H1 (cell line): ENCODE results near the gene WDR37. TPM values are rescaled to one million over a fixed set of nuclear protein-coding genes. Genes with fewer than 3 reads are reported as not detected.

Source experiments
- CTCF ChIA-PET: fragments of 300-600 bp; sonication (Branson Sonifier 250); formaldehyde crosslinking; loops from one replicate; lab custom pipeline; 2021; ENCODE audit not compliant: partially characterized antibody; lab: Charles Lee
- POLR2A ChIA-PET: fragments of 300-600 bp; sonication (Branson Sonifier 250); formaldehyde crosslinking; loops from one replicate; lab custom pipeline; 2021; ENCODE audit warnings: inconsistent platforms; ENCODE audit not compliant: partially characterized antibody; lab: Charles Lee
- DNase-seq, 2 experiments: peaks; one replicate each; pipeline versions ENCODE4 v3.0.0 to v3.0.0-alpha.2; 2010 to 2022; ENCODE audit warnings: low spot score in 2 of 2, low read depth in 1 of 2, mixed read lengths in 1 of 2
- FAIRE-seq: peaks from 2 replicates; lab custom pipeline; 2011; peaks lifted over from hg19 to GRCh38; lab: Jason Lieb, UNC
- H2AFZ ChIP-seq: 2 replicates; pipeline ENCODE4 v1.8.1; 2012; ENCODE audit warnings: low read length, inconsistent platforms
- H2AK5ac ChIP-seq: 2 replicates; pipeline ENCODE4 v1.6.1; 2013; ENCODE audit warnings: low read depth, low read length
- H2BK120ac ChIP-seq: replicated peaks from 2 replicates; pipeline ENCODE3; 2013; ENCODE audit warnings: low read depth, low read length, inconsistent platforms
- H2BK12ac ChIP-seq: 2 replicates; pipeline ENCODE4 v1.6.1; 2013; ENCODE audit warnings: low read depth, low read length
- H2BK15ac ChIP-seq: 2 replicates; pipeline ENCODE4 v1.6.1; 2013; ENCODE audit warnings: low read length
- H2BK20ac ChIP-seq: 2 replicates; pipeline ENCODE4 v1.6.1; 2013; ENCODE audit warnings: low read length
- H2BK5ac ChIP-seq: 2 replicates; pipeline ENCODE4 v1.6.1; 2013; ENCODE audit warnings: low read depth, low read length
- H3K14ac ChIP-seq: 2 replicates; pipeline ENCODE4 v1.6.1; 2013; ENCODE audit warnings: inconsistent platforms; ENCODE audit not compliant: insufficient read length
- H3K18ac ChIP-seq: 2 replicates; pipeline ENCODE4 v1.6.1; 2013; ENCODE audit warnings: low read length; ENCODE audit errors: extremely low read depth
- H3K23ac ChIP-seq: 2 replicates; pipeline ENCODE4 v1.6.1; 2013; ENCODE audit warnings: inconsistent platforms; ENCODE audit not compliant: insufficient read length
- H3K23me2 ChIP-seq: 2 replicates; pipeline ENCODE4 v1.6.1; 2013; ENCODE audit warnings: low read depth, low read length
- H3K27ac ChIP-seq: 2 replicates; pipeline ENCODE4 v1.6.1; 2011; ENCODE audit warnings: low read depth, low read length, inconsistent platforms
- H3K27me3 ChIP-seq, 4 experiments: replicated peaks in 1 of 4; 1 replicate in 1 of 4; 2 replicates in 3 of 4; pipeline versions ENCODE4 v1.6.1 to v1.8.1; 2011 to 2013; ENCODE audit warnings: low read length in 3 of 4, mild to moderate bottlenecking in 3 of 4, inconsistent platforms in 2 of 4, mixed read lengths in 2 of 4, moderate library complexity in 1 of 4; ENCODE audit not compliant: control insufficient read depth in 3 of 4, insufficient read depth in 3 of 4; ENCODE audit errors: extremely low read depth in 1 of 4
- H3K36me3 ChIP-seq, 4 experiments: 2 replicates each; pipeline versions ENCODE4 v1.6.1 to v1.8.1; 2011 to 2013; ENCODE audit warnings: mild to moderate bottlenecking in 4 of 4, low read length in 3 of 4, moderate library complexity in 2 of 4, control low read depth in 1 of 4, inconsistent platforms in 1 of 4; ENCODE audit not compliant: insufficient read depth in 4 of 4, control insufficient read depth in 2 of 4
- H3K4ac ChIP-seq: replicated peaks from 2 replicates; pipeline ENCODE3; 2013; ENCODE audit warnings: low read length, low read depth, mixed read lengths, inconsistent platforms; ENCODE audit not compliant: insufficient read length
- H3K4me1 ChIP-seq, 4 experiments: replicated peaks in 1 of 4; 1 replicate in 1 of 4; 2 replicates in 3 of 4; pipeline versions ENCODE4 v1.6.1 to v1.8.1; 2011 to 2013; ENCODE audit warnings: low read length in 3 of 4, inconsistent platforms in 2 of 4, mixed read lengths in 1 of 4; ENCODE audit not compliant: insufficient read depth in 4 of 4, control insufficient read depth in 3 of 4
- H3K4me2 ChIP-seq, 2 experiments: 2 replicates each; pipeline versions ENCODE4 v1.6.1 to v1.8.1; 2011 to 2013; ENCODE audit warnings: low read depth in 2 of 2, low read length in 2 of 2, control low read depth in 1 of 2, inconsistent platforms in 1 of 2, mild to moderate bottlenecking in 1 of 2; ENCODE audit not compliant: insufficient read depth in 1 of 2
- H3K4me3 ChIP-seq, 4 experiments: fragments of 200-600, 300-600 bp in 1 of 4; sonication (generic), shearing (Covaris generic), sonication (Bioruptor Twin) in 1 of 4; 2 replicates each; pipeline versions ENCODE4 v1.5.1 to v1.8.1; 2011 to 2016; ENCODE audit warnings: low read length in 4 of 4, low read depth in 3 of 4, control low read depth in 2 of 4, inconsistent platforms in 2 of 4, mild to moderate bottlenecking in 2 of 4, mixed read lengths in 1 of 4, moderate library complexity in 1 of 4; ENCODE audit not compliant: insufficient read depth in 2 of 4; ENCODE audit errors: extremely low read depth in 1 of 4
- H3K56ac ChIP-seq: replicated peaks from 2 replicates; pipeline ENCODE3; 2013; ENCODE audit warnings: low read depth, mild to moderate bottlenecking, mixed read lengths, low read length, inconsistent platforms; ENCODE audit not compliant: insufficient read length
- H3K79me1 ChIP-seq: 2 replicates; pipeline ENCODE4 v1.6.1; 2013; ENCODE audit warnings: low read depth, low read length, control low read depth
- H3K79me2 ChIP-seq, 2 experiments: 2 replicates each; pipeline versions ENCODE4 v1.6.1 to v1.8.1; 2012 to 2013; ENCODE audit warnings: low read length in 2 of 2, mild to moderate bottlenecking in 2 of 2, inconsistent platforms in 1 of 2; ENCODE audit not compliant: insufficient read depth in 2 of 2, control insufficient read depth in 1 of 2
- H3K9ac ChIP-seq, 4 experiments: replicated peaks in 1 of 4; 1 replicate in 1 of 4; 2 replicates in 3 of 4; pipeline versions ENCODE4 v1.6.1 to v1.8.1; 2011 to 2013; ENCODE audit warnings: low read depth in 3 of 4, low read length in 3 of 4, control low read depth in 2 of 4, mild to moderate bottlenecking in 2 of 4, moderate library complexity in 2 of 4, inconsistent platforms in 1 of 4; ENCODE audit errors: extremely low read depth in 1 of 4
- H3K9me3 ChIP-seq, 2 experiments: 2 replicates each; pipeline versions ENCODE4 v1.6.1 to v1.8.1; 2012 to 2013; ENCODE audit warnings: mild to moderate bottlenecking in 2 of 2, moderate library complexity in 2 of 2, control low read depth in 1 of 2, inconsistent platforms in 1 of 2, low read depth in 1 of 2, low read length in 1 of 2, mixed read lengths in 1 of 2; ENCODE audit not compliant: insufficient read depth in 2 of 2
- H4K20me1 ChIP-seq, 2 experiments: replicated peaks in 1 of 2; 2 replicates each; pipeline versions ENCODE3 to v1.8.1; 2011 to 2013; ENCODE audit warnings: inconsistent platforms in 2 of 2, low read length in 2 of 2, mild to moderate bottlenecking in 1 of 2; ENCODE audit not compliant: insufficient read depth in 2 of 2, control insufficient read depth in 1 of 2
- H4K5ac ChIP-seq: 2 replicates; pipeline ENCODE4 v1.6.1; 2013; ENCODE audit warnings: low read length, low read depth, mixed read lengths, inconsistent platforms; ENCODE audit not compliant: insufficient read length
- H4K8ac ChIP-seq: 2 replicates; pipeline ENCODE4 v1.8.0; 2013; ENCODE audit warnings: mild to moderate bottlenecking, moderate library complexity, low read length, inconsistent platforms; ENCODE audit not compliant: insufficient read depth; ENCODE audit errors: extremely low read depth
- H4K91ac ChIP-seq: replicated peaks from 2 replicates; pipeline ENCODE3; 2013; ENCODE audit warnings: low read length, mixed read lengths, inconsistent platforms; ENCODE audit not compliant: insufficient read length
- BRCA1 ChIP-seq: IDR thresholded peaks from 2 replicates; pipeline ENCODE4 v1.6.1; 2012; ENCODE audit warnings: low read depth, low read length, improper control_type of control experiment
- CBX8 ChIP-seq: fragments of 300-800, 300-1000 bp; sonication (generic); IDR thresholded peaks from 2 replicates; pipeline ENCODE4 v1.7.1; 2016; ENCODE audit warnings: low read depth, low read length, borderline replicate concordance
- CREB1 ChIP-seq: IDR thresholded peaks from 2 replicates; pipeline ENCODE4 v1.6.1; 2012; ENCODE audit warnings: inconsistent platforms
- EP300 ChIP-seq, 2 experiments: IDR thresholded peaks; 1 replicate in 1 of 2; 2 replicates in 1 of 2; pipeline ENCODE4 v1.6.1; 2011 to 2012; ENCODE audit warnings: low read depth in 2 of 2, low read length in 2 of 2, mild to moderate bottlenecking in 2 of 2, borderline replicate concordance in 1 of 2, inconsistent platforms in 1 of 2, moderate library complexity in 1 of 2
- JUN ChIP-seq: IDR thresholded peaks from 2 replicates; pipeline ENCODE4 v1.6.1; 2011; ENCODE audit warnings: low read depth, mild to moderate bottlenecking, improper control_type of control experiment, low read length
- MAFK ChIP-seq: IDR thresholded peaks from 2 replicates; pipeline ENCODE4 v1.6.1; 2012; ENCODE audit warnings: low read depth, mild to moderate bottlenecking, improper control_type of control experiment, low read length
- POLR2A ChIP-seq, 2 experiments: IDR thresholded peaks; 1 replicate in 1 of 2; 2 replicates in 1 of 2; pipeline ENCODE4 v1.6.1; 2011; ENCODE audit warnings: low read depth in 2 of 2, low read length in 2 of 2, mild to moderate bottlenecking in 2 of 2; ENCODE audit errors: control extremely low read depth in 1 of 2
- SP2 ChIP-seq: IDR thresholded peaks from 2 replicates; pipeline ENCODE4 v1.6.1; 2012; ENCODE audit warnings: mild to moderate bottlenecking, low read length, inconsistent platforms
- SRF ChIP-seq: IDR thresholded peaks from 2 replicates; pipeline ENCODE4 v1.6.1; 2011; ENCODE audit warnings: mild to moderate bottlenecking, low read depth, low read length, moderate library complexity
- TAF7 ChIP-seq: optimal IDR thresholded peaks from 2 replicates; pipeline ENCODE3; 2011; ENCODE audit warnings: low read depth, mild to moderate bottlenecking, inconsistent platforms, low read length, moderate library complexity, borderline replicate concordance
- TBP ChIP-seq: IDR thresholded peaks from 2 replicates; pipeline ENCODE4 v1.6.1; 2011; ENCODE audit warnings: low read depth, low read length, improper control_type of control experiment
- YY1 ChIP-seq: IDR thresholded peaks from 2 replicates; pipeline ENCODE4 v1.6.1; 2011; ENCODE audit warnings: low read depth, mild to moderate bottlenecking, low read length
- ZNF274 ChIP-seq: IDR thresholded peaks from 2 replicates; pipeline ENCODE4 v1.7.0; 2012; ENCODE audit warnings: low read length, borderline replicate concordance; ENCODE audit errors: extremely low read depth
- WGBS, 2 experiments: shearing (Covaris generic) in 1 of 2; methylation state at CpG; one replicate each; pipeline versions ENCODE4 v1.1.6 to v1.1.7; 2013 to 2015; ENCODE audit warnings: low lambda C conversion rate in 2 of 2, mixed read lengths in 2 of 2, inconsistent platforms in 1 of 2, low coverage in 1 of 2, missing lambda C conversion rate in 1 of 2; ENCODE audit not compliant: insufficient replicate concordance in 2 of 2, insufficient coverage in 1 of 2, insufficient read length in 1 of 2; ENCODE audit errors: extremely low coverage in 1 of 2, missing lambda C conversion rate in 1 of 2; 5-methylcytosine and 5-hydroxymethylcytosine counted together
- polyA plus RNA-seq, 7 experiments: library from polyadenylated mRNA; depleted of rRNA in 3 of 7; stranded (reverse) in 5 of 7; unstranded in 2 of 7; fragments of >200 nt in 5 of 7; fragments of 200-250 nt in 2 of 7; gene quantifications; 1 replicate in 5 of 7; 2 replicates in 1 of 7; 4 replicates in 1 of 7; pipeline versions ENCODE4 v1.2.1 to v1.2.3, GENCODE V29; 2011 to 2013; ENCODE audit warnings: missing spikeins in 2 of 7, mixed read lengths in 2 of 7
- total RNA-seq: library from RNA; stranded (reverse); fragmentation: NEBNext Ultra II Directional; extraction: Animal tissue kit (Norgen Biotek cat#: 25700); gene quantifications from 2 replicates; pipeline ENCODE4 v1.2.1, GENCODE V29; 2021

Gene WDR37
- total and polyA plus RNA-seq, 2 of the 8 experiments (the other 6 are each of a cell fraction or from before 2014, with no cell fraction given) = 9.6 to 12.0 TPM

DNA sequence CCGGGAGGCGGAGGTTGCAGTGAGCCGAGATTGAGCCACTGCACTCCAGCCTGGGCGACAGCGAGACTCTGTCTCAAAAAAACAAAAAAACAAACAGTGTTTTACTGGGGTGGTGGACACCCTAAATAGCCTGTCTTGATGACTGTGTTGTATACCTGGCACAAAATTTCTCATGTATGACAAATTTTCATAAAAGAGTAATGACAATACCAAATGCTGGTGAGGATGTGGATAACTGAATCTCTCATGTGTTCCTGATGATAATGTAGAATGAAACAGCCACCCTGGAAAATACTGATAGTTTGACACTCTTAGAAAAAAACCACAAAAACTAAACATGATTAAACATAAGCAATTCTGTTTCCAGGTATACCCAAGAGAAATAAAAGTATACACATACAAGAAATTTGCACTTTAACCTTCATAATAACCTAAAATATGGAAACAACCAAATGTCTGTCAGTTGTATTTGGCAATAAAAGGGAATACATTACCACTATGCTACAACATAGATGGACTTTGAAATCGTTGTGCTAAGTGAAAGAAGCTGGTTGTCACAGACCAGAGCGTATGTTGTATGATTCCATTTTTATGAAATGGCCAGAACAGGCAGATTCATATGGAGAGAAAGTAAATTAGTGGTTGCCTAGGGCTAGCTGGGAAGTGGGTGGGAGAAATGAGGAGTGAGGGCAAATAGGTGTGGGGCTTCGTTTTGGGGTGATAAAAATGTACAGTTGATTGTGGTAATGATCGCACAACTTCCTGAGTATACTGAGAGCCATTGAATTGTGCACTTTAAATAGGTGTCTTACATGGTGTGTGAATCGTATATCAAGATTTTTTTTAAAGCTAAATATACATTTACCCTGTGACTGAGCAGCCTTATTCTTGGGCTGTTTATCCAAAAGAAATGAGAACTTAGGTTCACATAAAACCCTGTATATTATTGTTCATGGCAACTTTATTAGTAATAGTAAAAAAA lies 12.5 kb downstream of the WDR37 start:
- no peak overlapping the region for H3K4ac ChIP-seq
- no peak overlapping the region for H3K4me3 ChIP-seq
- no peak overlapping the region for H2BK20ac ChIP-seq
- H3K23me2 ChIP-seq = no peaks in the 10 kb centered on the region
- no peak overlapping the region for H3K18ac ChIP-seq
- no peaks in the 10 kb centered on the region; the same call in 1 of the 2 replicates for H3K79me1 ChIP-seq
- peaks cover 0 to 3% (median 0%) of the 10 kb centered on the region in 4 experiments; a peak in 1 of 7 replicates for H3K4me1 ChIP-seq
- H3K9me3 ChIP-seq = no peaks in the 10 kb centered on the region
- no peak overlapping the region for H2BK5ac ChIP-seq
- no peak overlapping the region for H2AFZ ChIP-seq
- FAIRE-seq (no peak), DNase-seq (no peak)
- no peak overlapping the region for H4K5ac ChIP-seq
- H4K91ac ChIP-seq = no peak overlapping the region
- H3K14ac ChIP-seq = no peak overlapping the region
- H3K56ac ChIP-seq = no peak overlapping the region
- no peak overlapping the region for H3K9ac ChIP-seq
- no peak overlapping the region for H3K23ac ChIP-seq
- no peak overlapping the region for H2AK5ac ChIP-seq
- no peak overlapping the region for H2BK12ac ChIP-seq
- H2BK120ac ChIP-seq = no peak overlapping the region
- H3K4me2 ChIP-seq = no peak overlapping the region
- no peaks in the 10 kb centered on the region for H3K79me2 ChIP-seq
- 91% methylated on average over 10 of the region's 10 CpGs; no CpG with 5 or more reads in 1 of the 2 experiments for WGBS, 2 experiments
- ChIA-PET CTCF (interaction anchor here (0.6 kb wide), 1 partner anchor 255 kb away, joined by 5 read pairs; no protein-coding TSS in a partner anchor), POLR2A (no interaction called here)
- peaks cover 0 to 1% of the 10 kb centered on the region in 2 experiments for H4K20me1 ChIP-seq
- peaks cover 0 to 14% (median 2%) of the 10 kb centered on the region in 4 experiments; a peak in 5 of 8 replicates for H3K36me3 ChIP-seq
- H4K8ac ChIP-seq = no peak overlapping the region
- no peaks in the 10 kb centered on the region for H3K27me3 ChIP-seq
- no peak overlapping the region for H2BK15ac ChIP-seq
- H3K27ac ChIP-seq = no peak overlapping the region
- TF ChIP-seq CBX8 (no peak), TAF7 (no peak), SRF (no peak), JUN (no peak), BRCA1 (no peak), ZNF274 (no peak), POLR2A (IDR thresholded peaks at IDR 0.05; ENCODE audit: control extremely low read depth in 1 of 2, low read depth in 2 of 2, low read length in 2 of 2) (no peak), SP2 (no peak), CREB1 (no peak), EP300 (IDR thresholded peaks at IDR 0.05; ENCODE audit: borderline replicate concordance in 1 of 2, low read depth in 2 of 2, low read length in 2 of 2) (no peak), MAFK (no peak), TBP (no peak), YY1 (no peak)
